HG03432 (cell line): ENCODE results near the gene ASRGL1.
"Not testable (repeated sequence)": the region's sequence is repeated elsewhere in the genome, so short reads cannot be mapped to it uniquely, and the experiment has no call there.

ENCODE experiments used
- ATAC-seq: cut with Tn5 transposase; IDR thresholded peaks from one replicate; pipeline ENCODE4 v1.9.1; 2021; ENCODE audit warnings: mild to moderate bottlenecking, moderate library complexity; ENCODE audit not compliant: unreplicated experiment

ASRGL1 gene

DNA sequence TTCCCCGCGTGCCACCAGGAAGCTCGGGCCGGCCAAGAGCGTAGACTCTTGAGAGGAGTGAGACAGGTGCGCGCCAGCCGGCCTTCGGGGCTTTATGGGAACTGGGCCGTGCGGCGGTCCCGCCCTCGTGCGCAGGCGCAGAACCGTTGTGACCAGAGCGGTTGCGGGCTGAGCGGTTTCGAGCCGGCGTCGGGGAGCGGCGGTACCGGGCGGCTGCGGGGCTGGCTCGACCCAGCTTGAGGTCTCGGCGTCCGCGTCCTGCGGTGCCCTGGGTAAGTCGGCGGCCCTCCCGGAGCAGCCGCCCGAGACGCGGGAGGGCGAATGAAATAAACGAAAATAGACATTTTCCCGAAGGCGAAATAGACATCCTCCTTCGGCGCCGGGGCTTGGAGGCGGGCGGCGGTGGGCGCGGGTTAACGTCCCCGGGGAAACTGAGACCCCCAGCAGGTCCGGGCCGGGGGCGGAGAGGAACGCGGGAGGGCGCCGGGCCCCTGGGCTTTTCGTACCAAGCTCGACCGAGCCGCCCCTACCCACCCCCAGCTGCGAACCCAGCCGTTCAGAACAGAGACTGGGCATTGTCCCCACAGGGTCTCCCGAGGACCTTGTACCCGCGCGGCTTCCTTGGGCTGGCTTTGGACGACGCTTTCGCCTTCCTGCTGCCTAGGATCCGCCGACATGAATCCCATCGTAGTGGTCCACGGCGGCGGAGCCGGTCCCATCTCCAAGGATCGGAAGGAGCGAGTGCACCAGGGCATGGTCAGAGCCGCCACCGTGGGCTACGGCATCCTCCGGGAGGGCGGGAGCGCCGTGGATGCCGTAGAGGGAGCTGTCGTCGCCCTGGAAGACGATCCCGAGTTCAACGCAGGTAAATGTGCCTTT is at the start of gene ASRGL1:
TSS of gene ASRGL1 (plus strand) at position 146 of the 879 bp plus-strand sequence. CDS start at position 676, 530 bp downstream.
- ATAC-seq = peak; percentile 68

GRCh38 chr11:62295504-62295903 is 41.7 kb upstream of the ASRGL1 start:
- no peak for ATAC-seq

- no peak for ATAC-seq
These were observed 38.3 kb upstream of the ASRGL1 start, which contains the start of gene SCGB1D4 for GRCh38 chr11:62298975-62299374. Gene SCGB1D4 (minus strand): TSS chr11:62299075. CDS start chr11:62299010, 65 bp downstream.

- no peak for ATAC-seq
These were observed 31.0 kb upstream of the ASRGL1 start for GRCh38 chr11:62306227-62306626.

DNA sequence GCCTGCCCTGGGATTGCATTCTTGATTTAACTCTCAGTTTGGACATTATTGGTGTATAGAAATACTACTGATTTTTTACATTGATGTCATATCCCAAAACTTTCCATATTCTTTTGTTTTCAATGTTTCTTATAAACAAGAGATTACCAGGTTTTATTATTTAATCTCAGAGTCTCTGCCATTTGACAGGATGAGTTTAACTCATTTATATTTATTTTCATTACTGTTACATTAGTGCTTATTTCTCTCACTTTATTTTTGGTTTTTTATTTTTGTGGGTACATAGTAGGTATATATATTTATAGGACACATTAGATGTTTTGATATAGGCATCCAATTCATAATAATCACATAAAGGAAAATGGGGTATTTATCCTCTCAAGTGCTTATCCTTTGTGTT is 29.3 kb upstream of the ASRGL1 start:
- ATAC-seq = no peak

DNA sequence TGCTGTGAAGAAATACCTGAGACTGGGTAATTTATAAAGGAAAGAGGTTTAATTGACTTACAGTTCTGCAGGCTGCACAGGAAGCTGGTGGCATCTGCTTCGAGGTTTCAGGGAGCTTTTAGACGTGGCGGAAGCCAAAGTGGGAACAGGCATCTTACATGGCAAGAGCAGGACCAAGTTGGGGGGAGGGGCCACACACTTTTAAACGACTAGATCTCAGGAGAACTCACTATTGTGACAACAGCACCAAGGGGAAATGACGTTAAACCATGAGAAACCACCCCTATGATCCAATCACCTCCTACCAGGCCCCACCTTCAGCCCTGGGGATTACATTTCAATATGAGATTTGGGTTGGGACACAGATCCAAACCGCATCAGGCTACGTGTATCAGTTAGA is 27.3 kb upstream of the ASRGL1 start:
- no peak for ATAC-seq

DNA sequence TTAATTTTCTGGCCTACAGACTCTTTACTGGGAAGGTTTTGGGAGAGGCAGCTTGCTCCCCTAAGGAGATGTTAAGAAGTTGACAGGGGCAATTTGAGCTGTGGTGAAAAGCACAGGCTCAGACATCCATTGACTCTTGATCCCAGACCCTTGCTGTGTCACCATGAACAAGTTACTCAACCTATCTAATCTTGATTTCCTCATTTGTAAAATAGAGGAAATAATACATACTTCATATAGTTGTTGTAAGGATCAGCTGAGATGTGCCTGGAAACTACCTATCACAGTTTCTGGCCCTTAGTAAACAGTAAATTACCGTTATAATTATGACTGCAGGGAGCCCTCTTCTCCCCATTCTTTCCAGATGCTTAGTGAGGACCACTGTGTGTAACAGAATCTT is 21.8 kb upstream of the ASRGL1 start:
- ATAC-seq = no peak

GRCh38 chr11:62322524-62322923 is 14.7 kb upstream of the ASRGL1 start:
- no peak for ATAC-seq

DNA sequence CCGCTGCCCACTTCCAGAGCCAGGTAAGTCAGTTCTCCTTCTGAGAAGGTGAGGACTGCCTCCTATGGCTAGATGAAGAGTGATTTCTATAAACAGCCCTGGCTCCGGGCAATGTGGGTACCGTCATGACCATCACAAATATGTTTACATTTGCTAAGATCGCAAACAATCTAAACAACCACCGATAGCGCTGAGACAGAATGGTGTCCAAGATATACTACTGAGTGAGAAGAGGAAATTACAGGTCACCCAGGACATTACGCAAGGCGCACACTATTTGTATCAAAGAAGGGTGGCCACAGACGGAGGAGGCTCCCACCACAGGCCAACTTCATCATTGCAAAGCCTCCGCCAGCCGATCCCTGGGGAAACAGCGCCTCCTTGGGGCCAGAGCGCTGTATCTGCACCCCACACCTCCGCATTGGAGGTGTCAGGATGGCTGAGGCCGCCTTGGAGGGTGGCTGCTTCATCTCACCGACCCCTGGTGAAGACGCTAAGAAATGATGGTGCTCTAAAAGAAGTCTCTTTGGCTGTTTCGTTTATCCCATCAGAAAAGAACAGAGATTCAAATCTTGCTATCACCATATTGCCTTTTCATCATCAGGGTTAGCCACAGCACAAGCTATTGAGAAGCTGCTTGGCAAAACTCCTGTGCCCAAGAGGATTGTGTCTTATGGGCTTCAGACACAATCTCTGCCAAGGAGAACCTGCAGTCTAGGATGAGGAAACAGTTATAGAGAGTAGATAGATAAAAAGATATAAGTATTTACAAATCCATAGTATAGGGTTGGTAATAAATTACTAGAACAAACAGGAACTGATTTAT is 12.3 kb upstream of the ASRGL1 start:
- no peak for ATAC-seq

DNA sequence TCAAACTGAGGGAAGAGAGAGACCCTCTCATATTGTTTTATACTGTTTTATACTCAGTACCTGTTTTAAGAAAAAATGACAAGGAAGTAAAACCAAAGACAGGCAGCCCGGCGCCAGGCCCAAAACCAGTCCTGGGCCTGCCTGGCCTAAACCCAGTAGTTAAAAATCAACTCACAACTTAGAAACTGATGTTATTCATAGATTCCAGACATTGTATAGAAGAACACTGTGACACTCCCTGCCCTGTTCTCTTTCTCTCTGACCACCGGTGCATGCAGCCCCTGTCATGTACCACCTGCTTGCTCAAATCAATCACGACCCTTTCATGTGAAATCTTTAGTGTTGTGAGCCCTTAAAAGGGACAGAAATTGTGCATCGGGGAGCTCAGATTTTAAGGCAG is 11.5 kb upstream of the ASRGL1 start:
- not testable (repeated sequence) for ATAC-seq

DNA sequence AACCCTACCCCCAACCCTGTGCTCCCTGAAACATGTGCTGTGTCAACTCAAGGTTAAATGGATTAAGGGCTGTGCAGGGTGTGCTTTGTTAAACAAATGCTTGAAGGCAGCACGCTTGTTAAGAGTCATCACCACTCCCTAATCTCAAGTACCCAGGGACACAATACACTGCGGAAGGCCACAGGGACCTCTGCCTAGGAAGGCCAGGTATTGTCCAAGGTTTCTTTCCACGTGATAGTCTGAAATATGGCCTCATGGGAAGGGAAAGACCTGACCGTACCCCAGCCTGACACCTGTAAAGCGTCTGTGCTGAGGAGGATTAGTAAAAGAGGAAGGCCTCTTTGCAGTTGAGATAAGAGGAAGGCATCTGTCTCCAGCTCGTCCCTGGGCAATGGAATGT is 10.5 kb upstream of the ASRGL1 start:
- ATAC-seq = not testable (repeated sequence)

- not testable (repeated sequence) for ATAC-seq
These were observed 9.7 kb upstream of the ASRGL1 start for GRCh38 chr11:62327541-62327940.

- not testable (repeated sequence) for ATAC-seq
These were observed 6.0 kb upstream of the ASRGL1 start for GRCh38 chr11:62331264-62331663.

DNA sequence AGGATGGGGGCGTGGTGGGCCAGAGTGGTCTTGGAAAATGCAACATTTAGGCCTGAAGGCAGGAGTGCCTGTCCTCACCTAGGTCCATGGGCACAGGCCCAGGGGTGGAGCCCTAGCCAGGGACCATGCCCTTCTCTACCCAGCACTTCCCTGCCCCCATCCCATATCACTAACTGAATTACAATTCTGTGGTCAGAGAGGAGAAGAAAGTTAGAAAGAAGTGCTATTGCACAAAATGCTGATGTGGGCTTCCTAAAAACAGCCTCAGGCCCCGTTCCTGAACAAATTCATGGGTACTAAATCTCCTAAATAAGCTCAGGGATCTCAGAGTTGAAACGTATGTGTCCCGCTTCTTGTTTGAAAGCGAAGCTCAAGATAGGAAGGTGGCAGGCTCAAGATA is 3.5 kb upstream of the ASRGL1 start:
- ATAC-seq = no peak

- ATAC-seq = not testable (repeated sequence)
These were observed 322 bp upstream of the ASRGL1 start for GRCh38 chr11:62336949-62337302.

DNA sequence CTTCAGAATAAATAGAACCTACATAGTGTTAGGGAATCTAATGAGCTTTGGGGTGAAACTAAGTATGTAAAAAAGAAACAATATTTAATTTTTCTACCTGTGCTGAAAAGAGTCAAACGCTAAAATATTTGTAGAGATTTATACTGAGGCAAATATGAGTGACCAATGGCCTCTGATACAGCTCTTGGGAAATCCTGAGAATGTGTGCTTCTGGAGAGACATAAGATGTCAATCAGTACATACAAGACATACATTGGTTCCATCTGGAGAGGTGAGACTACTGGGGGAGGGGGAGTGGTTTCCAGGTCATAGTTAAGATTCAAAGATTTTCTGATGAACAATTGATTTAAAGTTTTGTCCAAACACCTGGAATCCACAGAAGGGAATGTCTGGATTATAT is 970 bp downstream of the ASRGL1 start:
- ATAC-seq = no peak

DNA sequence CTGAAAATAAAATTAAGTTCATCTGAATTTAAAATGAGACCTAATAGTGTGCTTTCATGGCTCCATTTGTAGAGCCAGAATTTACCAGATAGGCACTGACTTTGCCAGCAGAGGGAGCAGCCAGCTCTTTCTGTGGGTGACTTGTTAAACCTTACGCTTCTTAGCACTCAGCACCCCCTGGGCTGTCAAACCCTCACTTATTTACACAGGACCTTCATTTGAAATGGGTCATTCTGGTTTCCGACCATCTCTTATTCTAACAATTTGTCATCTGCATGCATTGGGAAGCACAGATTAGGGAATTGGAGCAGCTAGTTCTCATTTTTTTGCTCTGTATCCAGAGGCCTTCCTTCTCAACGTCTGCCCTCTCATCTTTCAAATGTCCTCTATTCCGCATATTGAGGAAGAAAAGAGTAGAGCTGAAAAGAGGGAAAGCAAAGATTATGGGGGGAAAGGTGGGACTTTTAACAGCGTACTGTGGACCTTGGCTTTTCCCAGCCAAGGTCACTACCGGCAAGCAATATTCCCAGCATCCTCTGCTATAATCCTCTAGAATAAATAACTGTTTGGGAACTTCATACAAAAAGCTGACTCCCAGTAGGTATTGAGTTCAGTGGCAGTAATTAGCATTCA is 3.1 kb downstream of the ASRGL1 start:
- ATAC-seq = no peak

DNA sequence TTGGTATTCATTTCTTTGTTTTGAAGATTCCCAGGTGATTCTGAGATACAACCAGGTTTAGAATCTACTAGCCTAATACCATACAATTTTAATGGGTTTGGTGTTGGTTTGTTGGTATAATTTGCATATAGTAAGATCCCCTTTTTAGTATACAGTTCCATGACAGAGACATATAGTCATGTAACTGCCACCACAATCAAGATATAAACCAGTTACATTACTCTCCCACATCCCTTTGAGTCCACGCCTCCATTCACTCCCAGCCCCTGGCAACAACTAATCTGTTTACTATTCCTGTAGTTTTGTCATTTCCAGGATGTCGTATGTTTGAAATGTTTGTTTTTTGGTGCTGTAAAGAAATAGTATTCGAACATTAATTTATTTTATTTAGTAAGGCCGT is 4.3 kb downstream of the ASRGL1 start:
- no peak for ATAC-seq

DNA sequence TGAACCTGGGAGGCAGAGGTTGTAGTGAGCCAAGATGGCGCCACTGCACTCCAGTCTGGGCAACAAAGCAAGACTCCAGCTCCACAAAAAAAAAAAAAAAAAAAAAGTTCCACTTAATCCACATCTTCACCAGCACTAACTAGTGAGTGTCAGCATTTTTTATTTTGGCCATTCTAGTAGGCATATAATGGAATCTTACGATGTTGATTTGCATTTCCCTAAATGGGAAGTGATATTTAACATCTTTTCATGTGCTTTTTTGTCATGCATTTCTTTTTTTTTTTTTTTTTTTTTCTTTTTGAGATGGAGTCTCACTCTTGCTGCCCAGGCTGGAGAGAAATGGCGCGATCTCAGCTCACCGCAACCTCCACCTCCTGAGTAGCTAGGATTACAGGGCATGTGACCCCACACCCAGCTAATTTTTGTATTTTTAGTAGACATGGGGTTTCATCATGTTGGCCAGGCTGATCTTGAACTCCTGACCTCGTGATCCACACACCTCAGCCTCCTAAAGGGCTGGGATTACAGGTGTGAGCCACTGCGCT is 6.5 kb downstream of the ASRGL1 start:
- ATAC-seq = not testable (repeated sequence)

DNA sequence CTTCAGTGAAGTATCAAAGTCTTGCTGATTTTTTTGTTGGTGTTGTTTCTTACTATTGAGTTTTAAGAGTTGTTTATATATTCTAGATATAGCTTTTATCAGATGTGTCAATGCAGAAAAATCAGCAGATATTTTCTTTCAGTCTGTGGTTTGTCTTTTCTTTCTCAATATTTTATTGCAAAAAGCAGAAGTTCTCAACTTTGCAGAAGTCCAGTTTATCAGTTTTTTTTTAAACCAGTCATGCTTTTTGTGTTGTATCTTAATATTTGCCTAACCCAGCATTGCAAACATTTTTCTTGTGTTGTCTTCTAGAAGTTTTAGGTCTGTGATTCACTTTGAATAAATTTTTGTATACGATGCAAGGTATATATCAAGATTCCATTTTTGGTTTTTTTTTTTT is 7.0 kb downstream of the ASRGL1 start:
- ATAC-seq = no peak

DNA sequence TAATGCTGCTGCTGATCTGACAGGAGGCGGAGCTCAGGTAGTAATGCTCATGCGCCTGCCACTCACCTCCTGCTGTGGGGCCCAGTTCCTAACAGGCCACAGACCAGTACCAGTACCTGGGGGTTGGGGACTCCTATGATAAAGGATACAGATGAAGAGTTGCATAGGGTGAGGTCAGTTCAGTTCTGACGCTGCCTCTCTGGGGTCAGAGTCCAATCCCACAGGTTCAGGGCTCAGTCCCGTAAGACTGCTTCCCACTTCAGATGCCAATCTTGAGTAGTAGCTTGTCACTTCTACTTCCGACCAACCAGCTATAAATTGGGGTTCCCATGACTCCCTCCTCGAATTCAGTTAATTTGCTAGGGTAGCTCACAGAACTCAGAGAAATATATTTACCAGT is 8.6 kb downstream of the ASRGL1 start:
- ATAC-seq = no peak
